HG03064 (cell line): ENCODE measurements around the gene EFNB1.

Experiments used
- ATAC-seq: cut with Tn5 transposase; IDR thresholded peaks from one replicate; pipeline ENCODE4 v1.9.1; 2021; ENCODE audit warnings: low read depth; ENCODE audit not compliant: unreplicated experiment

Gene EFNB1

GRCh38 chrX:68827256-68827655 lies 1.6 kb upstream of the EFNB1 start:
- ATAC-seq, result no peak

DNA sequence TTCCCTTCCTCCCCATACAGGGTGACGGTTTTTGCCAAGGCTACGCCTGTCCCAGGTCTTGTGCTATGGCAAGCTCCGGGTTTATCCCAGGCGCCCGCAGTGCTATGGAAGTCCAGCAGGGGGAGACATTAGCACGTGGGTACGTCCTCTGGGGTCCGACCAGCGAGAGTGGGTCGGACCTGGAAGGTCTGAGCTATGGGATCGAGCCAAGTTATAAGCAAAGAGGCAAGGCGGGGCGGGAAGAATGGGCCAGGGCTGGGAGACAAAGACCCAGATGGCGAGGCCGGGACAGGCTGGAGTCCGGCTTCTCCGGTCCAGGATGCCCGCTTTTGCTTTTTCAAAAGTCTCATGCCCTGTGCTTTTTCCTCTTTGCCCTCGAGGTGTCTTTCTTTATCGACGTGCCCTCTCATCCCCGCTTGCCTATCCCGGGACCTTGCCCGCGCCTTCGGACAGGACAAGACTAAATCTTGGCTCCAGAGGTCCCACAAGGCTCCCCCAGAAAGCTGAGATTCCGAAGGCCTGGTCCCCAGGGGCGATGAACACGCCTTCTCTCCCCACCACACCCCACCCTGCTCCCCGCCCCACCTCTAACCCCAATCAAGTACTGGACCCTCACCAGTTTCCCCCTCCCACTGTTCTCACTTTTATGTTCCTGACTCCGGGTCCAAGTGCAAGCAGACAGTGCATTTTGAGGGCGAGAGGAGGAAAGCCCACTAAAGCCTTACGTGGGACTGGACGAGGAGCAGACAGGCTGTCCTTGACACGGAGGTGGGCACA lies 785 bp upstream of the EFNB1 start:
- ATAC-seq, result no peak

- ATAC-seq, result no peak
These were observed 979 bp downstream of the EFNB1 start for GRCh38 chrX:68829582-68830418.

DNA sequence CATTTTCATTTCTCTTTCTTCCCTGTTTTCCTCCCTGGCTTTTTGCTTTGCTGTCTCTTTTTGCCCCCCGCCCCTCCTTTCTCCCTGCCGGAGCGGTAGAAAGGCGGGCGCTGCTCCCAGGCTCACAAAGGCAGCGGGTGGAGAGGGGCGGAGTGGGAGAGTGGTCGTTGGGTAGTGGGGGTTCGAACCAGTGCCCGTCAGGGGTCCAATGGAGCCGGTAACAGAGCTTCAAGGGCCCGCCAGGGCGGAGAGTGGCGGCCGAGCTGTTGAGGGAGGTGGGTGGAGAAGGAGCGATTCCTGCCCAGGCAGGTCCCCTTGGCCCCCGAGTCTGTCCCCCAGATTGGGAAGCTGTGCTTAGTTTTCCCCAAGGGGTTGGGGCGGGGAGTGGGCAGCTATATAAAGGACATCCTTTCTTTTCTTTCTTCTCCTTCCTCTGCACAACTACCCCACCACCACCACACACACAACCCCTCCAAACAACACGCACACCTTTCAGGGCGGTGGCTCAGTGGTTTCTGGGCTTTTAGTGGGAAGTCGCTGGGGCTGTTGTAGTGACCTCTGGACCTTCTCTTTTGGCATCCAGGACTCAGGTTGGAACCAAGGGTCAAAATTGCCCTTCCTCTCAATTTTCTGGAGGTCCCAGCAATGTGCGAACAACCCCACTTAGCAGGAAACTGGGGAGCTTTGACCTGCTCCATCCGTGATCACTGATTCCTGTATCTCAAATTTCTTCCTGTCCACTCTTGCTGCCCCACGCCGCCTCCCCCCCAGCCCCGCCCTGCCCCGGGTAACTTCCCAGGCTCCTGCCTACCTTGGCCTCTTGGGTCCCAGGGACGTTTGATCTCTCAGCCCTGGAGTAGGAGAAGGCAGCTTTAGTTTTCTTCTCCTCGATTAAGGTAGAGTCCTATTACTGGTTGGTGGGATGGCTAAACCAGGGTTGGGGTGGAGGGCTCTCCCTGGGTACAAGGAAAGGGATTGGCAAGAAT lies 1.9 kb downstream of the EFNB1 start:
- ATAC-seq, result no peak

DNA sequence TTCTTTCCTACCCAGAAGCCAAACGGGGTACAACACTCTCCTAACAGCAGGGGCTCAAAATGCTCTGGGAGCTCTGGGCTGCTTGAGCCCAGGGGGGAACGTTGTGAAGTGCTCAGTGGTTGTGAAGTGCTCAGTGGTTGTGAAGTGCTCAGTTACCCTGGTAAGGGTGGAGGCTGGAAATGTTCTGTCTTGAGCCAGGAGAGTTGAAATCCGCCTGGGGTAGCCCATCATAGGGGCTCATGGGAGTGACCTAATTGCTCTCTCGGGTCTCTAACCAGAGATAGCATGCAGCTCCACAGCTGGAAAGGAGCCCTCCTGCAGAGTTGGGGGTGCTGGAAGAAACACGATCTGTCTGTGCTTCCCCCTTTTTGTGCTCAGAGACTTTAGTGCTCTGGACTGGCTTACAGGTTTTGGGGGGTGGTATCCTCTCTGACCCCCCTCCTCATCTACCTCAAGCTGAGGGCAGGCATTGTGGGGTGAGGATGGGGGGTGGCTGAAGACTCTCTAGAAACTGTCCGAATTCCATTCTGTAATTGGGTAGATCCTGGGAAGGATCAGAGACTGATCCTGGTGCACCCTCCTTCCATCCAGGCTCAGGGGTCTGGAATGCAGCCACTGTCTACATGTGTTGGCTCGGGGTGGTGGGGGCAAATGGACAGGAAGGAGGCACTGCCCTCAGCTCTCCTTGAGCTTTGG lies 2.7 kb downstream of the EFNB1 start:
- ATAC-seq, result no peak

GRCh38 chrX:68832101-68832416 lies 3.2 kb downstream of the EFNB1 start:
- ATAC-seq, result no peak

DNA sequence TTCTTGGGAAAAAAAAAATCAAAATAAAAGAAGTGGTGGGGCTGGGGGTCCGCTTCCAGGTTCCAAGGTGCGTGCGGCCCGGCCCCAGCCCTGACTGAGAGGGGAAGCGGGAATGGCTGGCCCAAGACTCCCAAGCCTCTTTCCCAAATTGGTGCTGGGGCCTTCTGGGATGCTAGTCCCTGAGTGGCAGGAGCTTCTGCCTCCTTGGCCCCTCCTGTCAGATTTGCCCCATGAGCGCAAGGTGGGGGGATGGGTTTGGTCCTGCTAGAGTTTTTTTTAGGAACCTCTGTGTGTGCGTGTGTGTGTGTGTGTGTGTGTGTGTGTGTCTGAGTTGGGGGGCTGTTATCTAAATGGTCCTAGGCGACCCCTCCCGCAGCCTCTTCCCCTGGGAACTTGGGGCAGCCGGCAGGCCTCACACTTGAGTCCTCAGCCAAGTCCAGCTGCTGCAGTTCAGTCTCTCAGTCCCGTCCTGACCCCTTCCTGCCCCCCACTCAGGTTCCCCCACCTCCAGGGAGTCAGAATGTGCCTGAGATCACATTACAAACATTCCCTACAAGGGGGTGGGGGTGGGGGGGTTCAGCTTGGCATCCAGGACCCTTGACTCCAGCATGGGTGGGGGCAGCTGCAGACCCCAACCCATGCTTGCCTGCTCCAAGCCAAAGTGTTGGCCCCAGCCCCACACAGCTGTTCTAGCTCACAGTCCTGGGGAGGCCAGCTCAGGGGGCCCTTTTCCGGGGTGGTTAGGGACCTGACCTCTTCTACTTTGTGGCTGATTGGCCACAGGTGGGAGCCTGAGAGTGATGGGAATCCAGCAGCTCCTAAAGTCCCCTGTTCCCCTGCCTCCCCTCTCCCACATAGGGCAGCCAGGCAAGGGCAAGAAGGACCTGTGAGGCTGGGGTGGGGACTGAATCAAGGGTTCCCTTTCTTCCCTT lies 4.0 kb downstream of the EFNB1 start:
- ATAC-seq, result no peak

DNA sequence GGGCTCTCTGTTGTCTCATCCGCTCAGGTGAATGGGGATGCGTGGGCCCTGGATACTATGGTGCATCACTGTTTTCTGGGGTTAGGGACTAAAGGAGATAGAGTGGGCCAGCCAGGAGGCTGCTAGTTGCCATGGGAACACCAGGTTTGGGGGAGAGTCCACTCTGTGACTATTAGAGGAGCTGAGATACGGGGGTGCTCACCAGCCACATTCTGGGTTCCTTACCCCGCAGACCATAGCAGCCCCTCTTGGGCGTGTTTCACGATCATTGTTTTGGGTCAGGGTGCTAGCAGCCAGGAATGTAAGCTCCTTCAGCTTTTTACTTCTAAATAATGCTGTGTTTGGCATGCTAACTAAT lies 4.6 kb downstream of the EFNB1 start:
- ATAC-seq, result no peak

- no peak for ATAC-seq
These were observed 5.1 kb downstream of the EFNB1 start for GRCh38 chrX:68833855-68834331.

DNA sequence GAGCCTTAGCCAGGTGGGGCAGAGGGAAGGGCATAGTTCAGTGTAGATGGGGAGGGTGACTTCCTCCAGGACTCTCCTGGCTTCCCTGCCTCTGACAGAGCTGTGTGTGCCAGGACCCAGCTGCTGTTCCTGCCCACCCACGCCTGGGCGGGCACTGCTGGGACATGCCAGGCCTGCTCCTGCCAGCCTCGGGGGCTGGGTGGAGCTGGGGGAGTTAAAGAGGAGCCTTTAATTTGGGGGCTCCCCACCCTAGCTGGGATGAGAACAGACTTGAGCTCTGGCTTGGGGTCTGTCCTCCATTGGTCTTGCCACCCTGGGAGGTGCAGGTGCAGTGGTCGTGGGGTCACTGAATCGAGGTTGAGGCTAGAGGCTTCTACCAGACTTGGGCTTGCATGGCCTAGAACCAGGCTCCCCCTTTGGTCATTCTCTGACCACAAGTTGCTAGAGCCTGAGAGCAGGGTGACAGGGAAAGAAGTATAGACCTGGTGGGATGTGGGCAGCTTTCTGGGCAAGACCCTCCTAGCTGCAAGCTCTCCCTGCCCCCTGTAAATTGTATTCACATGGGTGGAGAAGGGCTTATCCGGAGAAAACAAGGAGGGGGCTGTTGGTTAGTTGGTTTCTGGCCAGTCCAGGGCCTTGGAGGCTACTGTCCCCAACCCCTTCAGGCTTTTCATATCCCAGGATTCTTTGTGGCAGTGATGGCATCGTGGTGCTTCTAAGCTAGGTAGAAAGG lies 5.7 kb downstream of the EFNB1 start:
- ATAC-seq, result no peak

GRCh38 chrX:68835104-68835442 lies 6.3 kb downstream of the EFNB1 start:
- no peak for ATAC-seq

DNA sequence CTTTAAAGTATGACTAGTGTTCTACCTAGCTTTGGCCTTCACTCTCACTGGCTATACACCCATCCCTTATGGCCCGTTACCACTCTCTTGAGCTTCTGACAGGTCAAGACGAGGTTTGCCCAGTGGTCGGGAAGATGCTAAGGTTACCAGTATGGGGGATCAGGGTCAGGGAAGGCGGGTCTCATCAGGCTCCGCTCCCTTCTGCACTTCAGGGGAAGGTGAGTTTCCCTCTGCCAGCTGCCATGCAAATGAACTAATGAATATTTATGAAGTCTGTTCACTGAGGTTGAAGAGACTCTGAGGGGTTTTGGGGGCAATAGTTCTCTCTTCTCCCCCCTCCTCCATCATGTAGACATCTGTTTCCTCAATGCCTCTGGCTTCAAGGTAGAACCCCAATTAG lies 6.6 kb downstream of the EFNB1 start:
- no peak for ATAC-seq

- ATAC-seq, result no peak
These were observed 8.3 kb downstream of the EFNB1 start for GRCh38 chrX:68837119-68837518.

DNA sequence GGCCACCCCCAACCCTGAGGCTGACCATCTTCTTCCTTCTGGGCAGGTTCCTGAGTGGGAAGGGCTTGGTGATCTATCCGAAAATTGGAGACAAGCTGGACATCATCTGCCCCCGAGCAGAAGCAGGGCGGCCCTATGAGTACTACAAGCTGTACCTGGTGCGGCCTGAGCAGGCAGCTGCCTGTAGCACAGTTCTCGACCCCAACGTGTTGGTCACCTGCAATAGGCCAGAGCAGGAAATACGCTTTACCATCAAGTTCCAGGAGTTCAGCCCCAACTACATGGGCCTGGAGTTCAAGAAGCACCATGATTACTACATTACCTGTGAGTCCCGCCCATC lies 9.7 kb downstream of the EFNB1 start:
- no peak for ATAC-seq

DNA sequence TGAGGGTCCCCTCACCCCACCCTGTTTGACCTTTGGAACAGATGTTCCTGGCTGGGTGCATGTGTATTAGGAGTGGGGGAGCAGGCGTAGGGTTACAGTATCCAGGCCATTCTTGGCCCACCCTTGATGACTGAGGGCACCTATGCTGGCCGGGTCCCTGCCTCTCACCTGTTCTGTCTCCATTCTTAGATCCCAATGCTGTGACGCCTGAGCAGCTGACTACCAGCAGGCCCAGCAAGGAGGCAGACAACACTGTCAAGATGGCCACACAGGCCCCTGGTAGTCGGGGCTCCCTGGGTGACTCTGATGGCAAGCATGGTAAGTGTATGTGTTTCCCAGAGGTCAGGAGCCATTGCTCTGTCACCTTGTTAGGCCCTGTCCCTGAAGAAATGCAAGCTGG lies 10.9 kb downstream of the EFNB1 start:
- ATAC-seq, result no peak

DNA sequence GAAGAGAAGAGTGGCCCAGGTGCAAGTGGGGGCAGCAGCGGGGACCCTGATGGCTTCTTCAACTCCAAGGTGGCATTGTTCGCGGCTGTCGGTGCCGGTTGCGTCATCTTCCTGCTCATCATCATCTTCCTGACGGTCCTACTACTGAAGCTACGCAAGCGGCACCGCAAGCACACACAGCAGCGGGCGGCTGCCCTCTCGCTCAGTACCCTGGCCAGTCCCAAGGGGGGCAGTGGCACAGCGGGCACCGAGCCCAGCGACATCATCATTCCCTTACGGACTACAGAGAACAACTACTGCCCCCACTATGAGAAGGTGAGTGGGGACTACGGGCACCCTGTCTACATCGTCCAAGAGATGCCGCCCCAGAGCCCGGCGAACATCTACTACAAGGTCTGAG lies 11.4 kb downstream of the EFNB1 start:
- no peak for ATAC-seq

- ATAC-seq, result no peak
These were observed 12.6 kb downstream of the EFNB1 start for GRCh38 chrX:68841251-68842049.

DNA sequence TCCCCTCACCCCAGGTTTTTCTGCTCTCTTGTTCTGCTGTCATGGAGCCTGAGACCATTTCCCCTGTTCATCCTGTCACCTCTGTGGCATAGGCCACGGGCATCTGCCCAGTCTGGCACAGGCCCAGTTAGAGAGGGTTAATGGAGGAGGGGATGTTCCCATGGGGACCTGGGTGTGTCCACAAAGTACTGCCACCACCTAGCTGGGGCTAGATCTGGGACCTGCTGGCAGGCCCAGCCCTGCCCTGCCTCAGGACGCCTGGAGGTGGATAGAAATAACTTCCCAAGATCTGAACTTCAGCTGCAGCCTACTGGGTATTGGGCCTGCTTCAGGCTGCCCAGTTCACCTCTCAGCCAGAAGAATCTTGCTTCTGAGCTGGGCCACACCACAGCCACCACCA lies 13.5 kb downstream of the EFNB1 start:
- ATAC-seq, result no peak
